ENCODE results near the gene NDST4.
"Not testable (repeated sequence)": the region's sequence is repeated elsewhere in the genome, so short reads cannot be mapped to it uniquely, and the experiment has no call there.

The NDST4 gene

DNA sequence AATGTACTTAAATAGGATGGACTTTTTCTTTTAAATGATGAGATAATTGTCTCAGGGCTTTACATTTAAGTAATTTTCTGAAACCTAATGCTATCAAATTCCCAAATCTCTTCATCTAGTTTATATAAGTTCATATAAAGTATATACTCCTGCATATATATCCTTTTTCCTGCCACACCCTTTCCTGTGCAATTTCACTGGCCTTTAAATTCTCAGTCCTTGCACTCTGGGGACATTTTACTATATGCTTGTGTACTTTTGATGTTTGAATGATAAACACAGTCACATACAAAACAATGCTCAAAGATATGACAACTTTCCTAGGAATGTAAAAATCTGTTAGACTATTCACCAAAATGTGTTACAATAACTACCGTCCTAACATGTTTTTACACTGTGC, 60.1 kb downstream of the NDST4 start:
- DNase-seq, result no peak

DNA sequence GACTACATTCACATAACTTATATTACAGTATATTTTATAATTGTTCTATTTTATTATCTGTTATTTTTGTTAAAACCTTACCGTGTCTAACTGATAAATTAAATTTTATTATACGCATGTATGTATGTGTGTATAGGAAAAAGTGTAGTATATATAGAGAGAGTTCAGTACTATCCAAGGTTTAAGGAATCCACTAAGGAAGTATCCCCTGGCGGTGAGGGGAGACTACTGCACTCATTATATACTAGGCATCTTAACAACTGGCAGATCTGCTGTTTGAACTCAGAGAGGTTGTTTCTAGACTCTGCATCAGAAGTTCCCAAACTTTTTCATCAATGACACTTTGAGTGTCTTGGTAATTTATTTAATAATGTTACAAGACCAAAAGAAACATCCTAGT, 70.9 kb downstream of the NDST4 start:
- no peak for DNase-seq

DNA sequence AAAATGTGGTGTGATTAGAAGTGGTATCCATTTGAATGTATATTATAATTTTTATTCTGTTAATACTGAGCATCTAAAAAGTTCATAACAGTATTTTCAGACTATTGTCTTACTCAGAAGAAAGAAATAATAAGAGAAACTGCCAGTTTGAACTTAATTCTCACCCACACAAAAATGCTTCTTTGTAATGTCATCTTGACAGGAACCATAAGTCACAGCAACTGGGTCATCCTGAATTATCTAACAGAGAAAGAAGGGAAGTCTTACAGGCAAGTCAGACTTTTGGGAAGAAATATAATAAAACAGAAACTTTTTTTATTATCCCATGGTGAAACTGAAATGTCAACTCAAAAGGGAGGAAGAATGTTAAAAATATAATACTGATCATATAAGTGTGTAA, 83.1 kb downstream of the NDST4 start:
- DNase-seq, result no peak

DNA sequence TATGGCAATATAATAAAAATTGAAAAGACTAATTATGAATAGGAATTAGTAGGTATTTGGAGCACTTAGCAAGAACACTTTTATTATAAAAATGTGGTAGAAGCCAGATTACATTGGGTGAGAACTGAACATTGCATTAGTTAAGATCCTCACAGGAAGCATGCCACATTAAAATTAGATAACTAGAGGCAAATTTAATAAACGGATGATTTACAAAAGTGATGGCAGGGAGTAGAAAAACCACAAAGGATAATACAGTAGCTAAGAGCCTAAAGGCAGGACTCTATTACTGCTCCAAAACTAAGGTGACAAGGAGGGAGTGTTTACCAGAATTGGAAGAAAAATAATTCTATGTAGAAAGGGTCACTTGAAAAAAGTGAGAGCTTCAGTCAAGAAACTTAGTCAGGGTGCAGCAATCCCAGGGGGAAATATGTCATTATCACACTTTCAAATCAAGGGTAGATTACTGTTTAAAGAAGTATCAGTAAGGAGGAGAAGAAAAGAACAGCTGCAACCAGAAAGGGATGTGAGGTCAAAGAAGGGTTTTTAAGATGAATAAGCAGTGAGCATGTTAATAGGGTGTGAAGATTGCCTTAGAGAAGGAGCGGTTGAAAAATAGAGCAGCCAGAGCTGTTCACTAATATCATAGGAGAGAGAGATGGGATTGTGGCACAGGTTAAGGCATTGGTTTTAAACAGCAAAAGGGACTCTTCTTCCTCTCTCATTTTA, 84.6 kb downstream of the NDST4 start:
- no peak for DNase-seq

DNA sequence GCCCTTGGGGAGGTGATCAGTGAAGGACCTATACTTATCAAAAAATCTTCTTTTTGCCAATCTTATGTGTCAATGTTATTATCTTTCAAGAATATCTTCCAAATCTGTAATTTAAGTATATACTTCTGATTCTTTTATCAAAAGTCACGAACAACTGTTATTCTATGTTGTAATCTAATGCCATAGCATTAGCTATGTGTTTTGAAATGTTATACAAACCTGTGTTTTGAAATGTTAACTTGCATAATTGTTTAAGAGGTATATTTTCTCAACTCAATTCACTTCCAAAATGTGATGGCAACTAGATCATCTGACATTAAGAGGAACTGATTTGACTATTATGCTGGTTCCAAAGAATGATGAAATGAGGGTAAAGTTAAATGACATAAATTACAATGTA, 113.5 kb downstream of the NDST4 start:
- DNase-seq, result no peak

DNA sequence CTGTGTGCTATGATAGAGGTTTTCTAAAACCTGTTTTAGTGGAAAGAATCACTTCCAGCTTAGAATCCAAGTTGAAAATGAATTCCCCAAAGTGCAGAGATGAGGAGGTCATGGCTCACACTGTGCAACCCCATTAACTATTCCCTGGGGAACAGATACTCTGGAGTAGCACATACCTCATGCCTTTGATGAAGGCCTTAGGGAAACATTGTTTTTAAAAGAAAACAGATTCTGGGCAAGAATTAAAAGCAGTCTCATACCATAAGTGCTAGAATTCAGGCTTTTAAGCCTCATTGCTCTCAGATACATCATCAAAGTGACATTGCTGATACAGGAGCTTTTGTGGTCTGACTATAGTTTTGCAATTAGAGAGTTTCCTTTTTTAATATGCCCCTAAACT, 115.1 kb downstream of the NDST4 start:
- no peak for DNase-seq

DNA sequence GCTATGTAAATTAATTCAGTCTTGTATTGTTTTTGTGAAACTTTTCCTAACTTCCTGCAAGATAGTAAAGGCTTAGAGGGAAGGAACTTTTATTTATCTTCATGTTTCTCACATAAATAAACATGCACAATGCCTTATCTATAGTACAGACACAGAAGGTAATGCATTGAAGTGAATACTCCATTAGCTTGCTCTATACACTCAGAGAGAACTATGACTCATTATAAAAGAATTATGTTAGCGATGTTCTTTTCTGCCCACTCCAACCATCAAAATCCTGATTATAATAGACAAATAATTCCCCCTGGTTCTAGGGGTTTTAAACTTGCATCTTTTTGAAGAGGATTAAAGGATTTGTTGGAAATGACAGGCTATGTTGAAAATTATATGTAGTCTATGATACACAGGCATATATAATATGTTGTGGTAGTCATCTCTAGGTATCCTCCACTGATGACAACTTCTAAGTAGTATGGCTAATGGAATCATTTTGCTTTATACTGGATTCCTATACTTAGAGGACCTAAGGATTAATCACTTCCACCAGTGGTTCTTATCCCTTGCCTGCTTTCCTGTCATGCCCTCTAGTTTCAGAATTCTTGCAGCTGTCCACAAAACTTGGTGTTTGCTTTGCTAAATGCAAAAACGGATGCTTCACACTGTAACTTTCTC, 115.7 kb downstream of the NDST4 start:
- no peak for DNase-seq

DNA sequence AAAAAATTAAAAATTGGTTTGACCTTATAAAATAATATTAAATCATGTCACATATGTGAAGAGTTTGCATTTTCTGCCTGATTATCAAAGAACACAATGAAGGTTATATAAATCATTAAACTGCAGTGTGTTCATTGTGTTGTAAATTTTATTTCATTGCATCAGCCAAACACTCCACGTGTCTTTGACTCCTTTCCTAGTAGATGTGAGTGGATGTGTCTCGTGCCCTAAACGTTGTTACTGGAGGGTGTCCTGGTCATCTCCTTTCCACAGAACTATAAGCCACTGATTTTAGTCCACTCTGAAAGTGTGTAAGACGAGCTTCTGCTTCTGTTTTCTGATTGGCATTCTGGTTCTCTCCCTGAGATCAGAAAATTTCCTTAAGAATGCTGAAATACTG, 127.3 kb downstream of the NDST4 start:
- no peak for DNase-seq

DNA sequence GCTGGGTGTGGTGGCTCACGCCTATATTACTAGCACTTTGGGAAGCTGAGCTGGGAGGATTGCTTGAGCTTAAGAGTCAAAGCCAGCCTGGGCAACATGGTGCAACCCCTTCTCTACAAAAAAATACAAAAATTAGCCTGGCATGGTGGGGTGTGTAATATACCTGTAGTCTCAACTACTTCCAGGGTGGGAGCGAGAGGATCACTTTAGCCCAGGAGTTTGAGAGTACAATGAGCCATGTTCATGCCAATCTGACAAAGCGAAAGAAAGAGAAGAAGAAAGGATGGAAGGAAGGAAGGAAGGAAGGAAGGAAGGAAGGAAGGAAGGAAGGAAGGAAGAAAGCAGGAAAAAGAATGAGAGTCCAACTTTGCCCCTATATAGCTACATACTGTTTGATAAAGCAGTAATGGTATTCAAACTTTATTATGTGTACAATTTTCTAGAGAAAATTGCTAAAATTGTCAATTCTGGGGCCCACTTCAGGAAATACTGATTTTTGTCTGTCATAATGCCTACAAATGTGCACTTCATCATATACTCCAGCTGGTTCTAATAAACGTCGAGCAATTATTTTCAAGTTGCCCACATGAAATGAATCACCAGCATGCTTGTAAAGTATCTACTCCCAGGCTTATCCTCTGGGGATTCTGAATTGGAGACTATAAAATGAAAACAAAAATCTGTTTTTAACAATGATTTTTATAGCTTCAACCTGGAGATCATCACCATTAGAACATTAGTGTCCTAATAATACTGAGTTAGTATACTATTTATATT, 132.3 kb downstream of the NDST4 start:
- no peak for DNase-seq

DNA sequence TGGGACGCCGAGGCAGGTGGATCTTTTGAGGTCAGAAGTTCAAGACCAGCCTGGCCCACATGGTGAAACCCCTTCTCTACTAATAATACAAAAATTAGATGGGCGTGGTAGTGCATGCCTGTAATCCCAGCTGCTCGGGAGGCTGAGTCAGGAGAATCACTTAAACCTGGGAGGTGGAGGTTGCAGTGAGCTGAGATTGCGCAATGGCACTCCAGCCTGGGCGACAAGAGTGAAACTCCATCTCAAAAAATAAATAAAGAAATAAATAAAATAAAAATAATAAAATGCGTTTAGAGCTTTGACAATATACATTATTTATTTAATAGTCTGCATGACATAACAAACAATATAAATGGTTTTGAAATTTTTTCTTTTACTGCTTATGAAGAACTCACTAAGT, 133.0 kb downstream of the NDST4 start:
- not testable (repeated sequence) for DNase-seq

DNA sequence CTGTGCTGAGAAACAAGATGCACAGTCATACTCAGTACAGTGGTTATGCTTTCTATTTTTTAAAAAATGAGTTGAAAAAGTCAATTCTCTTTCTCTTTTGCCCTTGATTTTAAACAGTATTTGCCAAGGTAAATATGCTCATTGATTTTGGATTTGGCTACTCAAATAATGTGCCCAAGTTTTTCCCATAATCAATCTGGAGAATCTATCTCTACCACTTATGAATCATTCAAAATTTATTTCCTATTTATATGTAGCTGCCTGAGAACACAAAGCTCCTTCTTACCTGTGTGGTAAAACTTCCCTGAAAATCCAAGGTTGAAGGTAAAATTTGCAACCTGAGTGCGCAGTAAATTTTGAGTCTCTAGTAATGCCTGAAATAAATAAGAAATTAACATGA, 136.5 kb downstream of the NDST4 start:
- DNase-seq, result no peak

DNA sequence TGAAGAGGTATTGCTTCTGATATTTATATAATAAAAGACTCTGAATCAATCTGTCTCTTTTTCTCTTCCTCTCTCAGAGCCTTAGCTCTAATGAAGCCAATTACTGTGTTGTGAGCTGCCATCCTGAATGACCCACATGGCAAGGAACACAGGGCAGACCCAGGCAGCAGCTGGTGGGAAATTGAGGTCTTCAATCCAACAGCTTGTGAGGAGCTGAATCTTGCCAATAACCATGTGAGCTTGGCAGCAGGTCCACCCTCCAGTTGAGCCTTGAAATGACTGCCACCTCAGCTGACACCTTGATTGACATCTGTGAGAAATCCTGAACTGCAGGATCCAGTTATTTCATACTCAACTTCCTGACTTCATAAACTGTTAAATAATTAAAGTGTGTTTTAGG, 149.4 kb downstream of the NDST4 start:
- DNase-seq, result no peak

DNA sequence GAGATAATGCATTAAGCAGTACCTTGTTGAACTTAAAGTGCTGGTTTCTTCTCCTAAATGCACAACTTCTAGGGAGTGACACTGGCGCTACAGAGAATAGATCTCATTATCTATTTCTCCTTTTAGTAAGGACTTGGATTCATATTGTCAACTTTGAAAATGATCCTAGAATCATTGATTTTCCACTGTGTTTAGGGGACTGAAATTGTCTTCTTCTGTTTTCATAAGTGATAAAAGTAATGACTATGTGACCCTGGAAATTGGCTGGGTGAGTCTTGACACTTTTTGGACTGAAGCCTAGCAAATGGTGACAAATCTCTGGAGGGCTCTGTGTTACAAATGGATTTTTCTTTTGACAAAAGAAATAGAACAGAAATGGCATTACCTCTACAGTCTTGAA, 167.8 kb downstream of the NDST4 start:
- DNase-seq, result no peak

DNA sequence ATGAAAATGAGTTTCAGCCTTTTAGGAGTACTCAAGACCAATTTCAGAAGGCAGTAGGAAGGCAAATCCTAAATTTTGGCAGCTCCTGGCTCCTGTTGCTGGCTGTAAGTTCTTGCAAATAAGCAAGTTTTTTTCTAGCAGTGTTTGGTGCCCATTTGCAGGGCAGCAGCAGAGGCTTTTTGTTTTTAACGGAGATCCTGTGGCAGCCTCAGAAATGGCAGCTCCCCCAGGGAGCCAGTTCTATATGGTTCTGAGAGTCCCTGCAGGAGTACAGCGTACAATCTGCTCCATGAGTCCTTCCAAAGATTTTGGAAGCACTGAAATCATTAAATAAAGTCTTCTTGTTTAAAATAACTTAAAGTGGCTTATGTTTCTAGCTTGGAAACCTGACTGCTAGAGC, 171.9 kb downstream of the NDST4 start:
- no peak for DNase-seq

DNA sequence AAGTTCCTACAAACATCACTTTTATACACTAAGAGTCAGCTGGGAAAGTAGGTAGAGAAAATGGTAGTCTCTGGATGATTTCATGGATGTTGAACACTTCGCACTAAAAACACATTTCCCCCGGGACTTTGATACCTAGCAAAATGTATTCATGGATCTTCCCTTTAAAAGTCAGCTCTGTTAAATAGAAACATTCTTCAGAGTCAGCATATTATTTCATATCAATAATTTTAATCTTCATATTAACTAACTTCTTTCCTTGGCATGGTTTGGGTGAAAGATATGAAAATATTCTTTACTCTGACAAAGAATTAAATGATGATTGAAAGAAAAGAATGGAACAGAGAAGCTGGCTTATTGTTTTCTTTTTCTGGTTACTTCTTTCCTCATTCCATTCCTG, 185.5 kb downstream of the NDST4 start:
- no peak for DNase-seq

DNA sequence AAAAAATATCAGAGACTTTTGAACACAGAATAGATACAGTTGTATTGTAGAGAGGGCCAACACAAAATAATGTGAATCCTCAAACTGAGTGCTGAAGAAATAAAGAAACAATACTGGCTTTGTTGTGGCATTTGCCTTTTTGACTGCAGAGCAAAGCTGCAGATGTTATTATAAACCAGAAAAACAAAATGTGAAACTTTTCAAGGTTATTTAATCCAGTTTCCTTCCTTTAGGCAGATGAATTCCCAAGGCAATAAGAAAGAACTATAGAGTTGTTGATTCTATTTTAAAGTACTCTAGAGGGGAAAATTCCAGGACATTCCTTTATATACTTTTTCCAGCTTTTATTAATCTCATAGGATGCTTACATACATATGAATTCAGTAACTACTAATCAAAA, 186.8 kb downstream of the NDST4 start:
- no peak for DNase-seq

DNA sequence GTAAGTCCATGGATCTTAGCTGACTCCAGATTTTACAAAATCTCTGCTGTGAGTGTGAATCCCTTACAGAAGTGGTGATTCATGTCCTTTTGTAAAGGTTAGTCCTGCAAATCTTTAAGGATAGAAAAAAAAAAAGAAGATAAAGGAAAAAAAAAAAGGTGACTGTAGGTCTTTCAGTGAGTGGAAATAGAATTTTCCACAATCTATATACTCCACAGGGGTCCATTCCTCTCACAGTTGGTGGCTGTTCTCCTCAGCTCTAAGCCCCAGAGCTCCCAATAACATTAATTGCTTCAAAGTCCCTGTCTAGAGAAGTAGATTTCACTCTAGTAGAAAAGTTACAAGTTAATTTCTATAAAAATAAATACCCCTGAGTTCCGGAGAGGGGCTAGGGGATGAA, 189.1 kb downstream of the NDST4 start:
- DNase-seq, result no peak

DNA sequence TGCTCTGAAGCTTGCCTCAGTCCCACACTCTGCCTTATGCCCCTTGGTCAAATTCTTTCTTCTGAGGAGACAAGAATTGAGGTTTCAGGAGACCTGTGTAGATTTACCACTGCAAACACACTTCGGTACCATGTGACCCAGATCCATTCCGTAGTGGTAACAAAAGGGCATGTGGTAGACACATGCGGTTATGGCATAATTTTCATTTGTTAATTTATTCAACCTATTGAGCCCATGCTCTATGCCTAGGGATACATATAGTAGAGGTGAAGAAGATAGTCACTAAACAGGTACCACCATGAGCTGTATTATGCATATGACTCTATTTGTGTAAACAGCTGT, 190.9 kb downstream of the NDST4 start:
- no peak for DNase-seq

DNA sequence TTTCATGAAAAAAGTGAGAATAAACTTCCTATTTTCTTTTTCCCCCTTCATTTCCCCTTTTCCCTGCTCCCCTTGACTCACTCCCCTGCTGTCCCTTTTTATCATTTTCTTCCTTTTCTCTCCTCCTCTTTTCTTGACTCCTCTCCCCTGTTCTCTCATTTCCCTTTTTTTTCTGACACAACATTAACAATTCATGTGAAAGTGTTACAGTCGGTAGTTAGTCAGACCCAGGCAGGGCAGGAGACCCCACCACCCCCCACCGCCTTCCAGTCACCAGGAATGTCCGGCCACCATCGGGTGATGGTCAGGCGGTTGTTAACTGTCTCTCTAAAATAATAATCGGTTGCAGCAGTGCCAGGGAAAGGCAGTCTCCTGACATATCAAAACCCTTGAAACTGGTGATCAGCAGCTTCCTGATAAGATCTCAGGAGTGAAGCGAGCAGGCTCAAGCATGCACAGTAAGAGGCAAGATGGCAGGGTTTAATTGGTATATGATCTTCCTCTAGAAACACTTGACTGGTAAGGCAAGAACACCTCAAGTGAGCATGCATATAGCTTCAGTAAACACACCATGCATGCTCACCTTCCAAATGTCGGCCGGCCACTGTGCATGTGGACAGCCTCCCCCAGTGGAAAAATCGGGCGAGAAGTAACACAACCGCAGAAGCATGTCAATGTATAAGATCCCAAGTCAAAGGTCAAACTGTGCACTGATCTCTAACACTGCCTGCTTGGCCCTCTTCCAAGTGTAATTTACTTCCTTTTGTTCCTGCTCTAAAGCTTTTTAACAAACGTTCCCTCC, 191.4 kb downstream of the NDST4 start:
- no peak for DNase-seq

DNA sequence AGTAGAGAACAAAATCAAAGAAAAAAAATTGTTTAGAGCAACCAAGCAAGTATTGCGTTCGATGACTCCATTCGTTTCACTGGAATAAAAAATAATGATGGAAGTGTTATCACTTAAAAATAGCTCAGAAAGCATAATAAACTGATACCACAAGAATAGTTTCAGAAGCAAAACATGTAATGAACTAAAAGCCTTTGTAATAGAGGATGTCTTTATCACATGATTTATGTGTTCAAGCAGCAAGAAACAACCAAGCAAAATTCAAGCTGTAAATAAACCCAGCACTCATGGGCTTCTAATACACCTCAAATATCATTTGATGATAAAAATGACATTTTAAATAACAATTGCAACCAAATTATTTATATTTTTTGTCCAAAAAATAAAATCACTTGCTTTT, 192.2 kb downstream of the NDST4 start:
- no peak for DNase-seq

DNA sequence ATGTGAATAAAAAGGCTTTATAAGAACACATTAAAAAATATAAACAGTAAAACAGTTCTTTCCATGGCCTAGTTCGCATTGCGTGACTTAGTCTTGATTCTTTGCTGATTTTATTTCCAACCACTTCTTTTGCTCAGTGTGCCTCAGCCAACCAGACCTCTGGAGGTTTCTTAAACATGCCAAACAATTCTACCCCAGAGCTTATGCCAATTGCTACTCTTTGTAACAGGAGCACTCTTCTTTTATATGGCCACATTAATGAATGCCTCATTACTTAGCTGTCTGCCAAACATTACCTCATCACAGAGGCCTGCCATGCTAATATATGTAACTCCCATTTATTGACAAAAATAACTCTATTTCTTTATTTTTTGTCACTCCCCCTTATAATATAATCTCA, 202.3 kb downstream of the NDST4 start:
- DNase-seq, result no peak

DNA sequence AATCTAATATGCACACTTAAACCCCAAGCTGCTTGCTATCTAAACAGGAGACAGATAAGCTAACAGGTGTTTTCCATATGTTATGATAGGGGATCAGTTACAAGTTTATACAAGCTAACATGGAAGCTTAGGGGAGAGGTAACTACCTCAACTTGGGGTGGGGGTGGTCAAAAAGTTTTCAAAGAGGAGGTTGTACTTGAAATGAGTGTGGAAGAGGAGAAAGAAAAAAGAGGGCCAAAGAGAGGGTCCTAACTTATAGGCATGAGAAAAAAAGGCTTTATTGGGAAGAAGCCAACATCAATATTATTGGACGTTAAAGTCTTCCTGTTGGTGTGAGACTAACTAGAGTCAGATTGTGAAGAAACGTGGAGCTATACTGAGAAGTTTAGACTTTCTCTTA, 205.9 kb downstream of the NDST4 start:
- DNase-seq, result no peak

DNA sequence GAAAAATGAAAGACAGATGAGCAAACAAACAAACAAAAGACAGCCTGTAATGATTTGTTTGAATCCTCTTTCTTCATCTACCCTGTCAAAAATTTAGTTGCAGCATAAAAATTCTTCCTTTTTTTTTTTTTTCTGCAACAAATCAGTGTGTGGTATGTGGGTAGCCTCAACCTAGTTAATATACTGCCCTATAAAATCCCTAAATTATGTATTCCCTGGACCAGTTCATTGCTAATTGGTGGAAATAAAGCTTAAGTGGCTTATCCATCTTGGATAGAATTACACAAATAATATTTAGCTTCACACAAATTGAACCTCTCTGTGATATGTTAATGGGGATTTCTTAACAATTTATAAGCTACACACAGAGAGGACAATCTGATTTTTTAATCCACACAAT, 208.4 kb downstream of the NDST4 start:
- DNase-seq, result no peak

DNA sequence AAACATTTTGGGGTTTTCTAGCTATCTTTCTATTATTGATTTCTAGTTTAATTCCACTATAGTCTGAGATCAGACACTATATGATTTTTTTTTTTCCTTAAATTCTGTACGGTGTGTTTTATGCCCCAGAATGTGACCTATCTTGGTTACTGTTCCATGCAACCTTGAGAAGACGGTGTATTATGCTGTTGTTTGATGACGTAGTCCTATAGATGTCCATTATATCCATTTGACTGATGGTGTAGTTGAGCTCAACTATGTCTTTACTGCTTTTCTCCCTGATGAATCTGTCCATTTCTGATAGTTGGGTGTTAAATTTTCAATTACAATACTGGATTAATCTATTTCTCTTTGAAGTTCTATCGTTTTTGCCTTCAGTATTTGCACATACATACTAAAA, 212.5 kb downstream of the NDST4 start:
- no peak for DNase-seq

All from CD4-positive, alpha-beta T cell treated with Interleukin-4 for 1 hour (primary cell).